HEK293 (cell line): Measurements from ENCODE around the gene KBTBD2.

Experiments
- PBX3 ChIP-seq: sonication (generic); formaldehyde crosslinking; IDR thresholded peaks from 2 replicates; pipeline ENCODE4 v1.8.1; 2022; ENCODE audit warnings: mild to moderate bottlenecking, moderate library complexity, missing genetic modification reagents
- SP3 ChIP-seq: fragments of 450-650 bp; formaldehyde crosslinking; IDR thresholded peaks from 2 replicates; pipeline ENCODE4 v1.5.1; 2016; ENCODE audit warnings: missing biosample characterization, missing genetic modification characterization
- ZNF274 ChIP-seq, 2 experiments: fragments of 200-500 bp in 1 of 2; fragments of 450-650 bp in 1 of 2; sonication (Bioruptor generic) in 1 of 2; formaldehyde crosslinking in 1 of 2; IDR thresholded peaks; 2 replicates each; pipeline versions ENCODE4 v1.5.1 to v1.6.1; 2014 to 2016; ENCODE audit warnings: borderline replicate concordance in 1 of 2, inconsistent platforms in 1 of 2, low read length in 1 of 2, missing biosample characterization in 1 of 2, missing genetic modification characterization in 1 of 2
- ZNF324 ChIP-seq: fragments of 450-650 bp; formaldehyde crosslinking; IDR thresholded peaks from 2 replicates; pipeline ENCODE4 v1.5.1; 2016; ENCODE audit warnings: missing biosample characterization, missing genetic modification characterization
- ZNF600 ChIP-seq: fragments of 450-650 bp; formaldehyde crosslinking; IDR thresholded peaks from 2 replicates; pipeline ENCODE4 v1.5.1; 2016; ENCODE audit warnings: missing biosample characterization, missing genetic modification characterization
- ZNF629 ChIP-seq: fragments of 450-650 bp; formaldehyde crosslinking; IDR thresholded peaks from 2 replicates; pipeline ENCODE4 v1.5.1; 2017; ENCODE audit warnings: missing biosample characterization, missing genetic modification characterization
- TF ChIP-seq, protein P1 (sequence below): fragments of 450-650 bp; formaldehyde crosslinking; IDR thresholded peaks from 2 replicates; pipeline ENCODE4 v1.5.1; 2016; ENCODE audit warnings: missing biosample characterization, missing genetic modification characterization, low read depth

- TF ChIP-seq SP3 (tag by site-specific recombination) (no peak), ZNF324 (tag by site-specific recombination) (no peak), ZNF600 (tag by site-specific recombination) (no peak), ZNF629 (no peak), ZNF274 (IDR thresholded peaks at IDR 0.05; ENCODE audit: low read length) (no peak), ZNF274 (tag by site-specific recombination; IDR thresholded peaks at IDR 0.05; ENCODE audit: borderline replicate concordance) (no peak), PBX3 (CRISPR knock-in tag) (no peak)
- TF ChIP-seq, protein P1, sequence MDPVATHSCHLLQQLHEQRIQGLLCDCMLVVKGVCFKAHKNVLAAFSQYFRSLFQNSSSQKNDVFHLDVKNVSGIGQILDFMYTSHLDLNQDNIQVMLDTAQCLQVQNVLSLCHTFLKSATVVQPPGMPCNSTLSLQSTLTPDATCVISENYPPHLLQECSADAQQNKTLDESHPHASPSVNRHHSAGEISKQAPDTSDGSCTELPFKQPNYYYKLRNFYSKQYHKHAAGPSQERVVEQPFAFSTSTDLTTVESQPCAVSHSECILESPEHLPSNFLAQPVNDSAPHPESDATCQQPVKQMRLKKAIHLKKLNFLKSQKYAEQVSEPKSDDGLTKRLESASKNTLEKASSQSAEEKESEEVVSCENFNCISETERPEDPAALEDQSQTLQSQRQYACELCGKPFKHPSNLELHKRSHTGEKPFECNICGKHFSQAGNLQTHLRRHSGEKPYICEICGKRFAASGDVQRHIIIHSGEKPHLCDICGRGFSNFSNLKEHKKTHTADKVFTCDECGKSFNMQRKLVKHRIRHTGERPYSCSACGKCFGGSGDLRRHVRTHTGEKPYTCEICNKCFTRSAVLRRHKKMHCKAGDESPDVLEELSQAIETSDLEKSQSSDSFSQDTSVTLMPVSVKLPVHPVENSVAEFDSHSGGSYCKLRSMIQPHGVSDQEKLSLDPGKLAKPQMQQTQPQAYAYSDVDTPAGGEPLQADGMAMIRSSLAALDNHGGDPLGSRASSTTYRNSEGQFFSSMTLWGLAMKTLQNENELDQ (tag by site-specific recombination) = no peak
Measured at GRCh38 chr7:32865448-32866030, 26.0 kb downstream of the KBTBD2 start.
